ENCODE measurements around the gene FKBP3.

Gene FKBP3

GRCh38 chr14:45068396-45068795 lies 65.9 kb downstream of the FKBP3 start:
- intact Hi-C loops (cut with DNase I): no loop called here

GRCh38 chr14:45066667-45067066 lies 67.6 kb downstream of the FKBP3 start:
- intact Hi-C loops (cut with DNase I): no loop called here
- no peak for DNase-seq

More at GRCh38 chr14:45068396-45068795, 65.9 kb downstream of the FKBP3 start:
- DNase-seq: no peak

GRCh38 chr14:45065956-45066355 lies 68.3 kb downstream of the FKBP3 start:
- intact Hi-C loops (cut with DNase I): no loop called here

More at GRCh38 chr14:45065956-45066355, 68.3 kb downstream of the FKBP3 start:
- DNase-seq: no peak
